Fibroblast of mammary gland (primary cell): Measurements from ENCODE around the gene SPATA20.

Experiments used
- DNase-seq: peaks from one replicate; pipeline ENCODE4 v3.0.0-alpha.2; 2010; ENCODE audit warnings: low read depth
- H3K4me3 ChIP-seq: 2 replicates; pipeline ENCODE4 v1.5.1; 2011; ENCODE audit warnings: low read depth, mild to moderate bottlenecking, low read length, moderate library complexity; ENCODE audit not compliant: control insufficient read depth
- TF ChIP-seq, protein P1 (sequence below): conservative IDR thresholded peaks from 2 replicates; pipeline ENCODE4 v1.5.1; 2011; ENCODE audit warnings: low read depth, low read length, inconsistent platforms; ENCODE audit not compliant: control insufficient read depth, insufficient read depth

The SPATA20 gene

DNA sequence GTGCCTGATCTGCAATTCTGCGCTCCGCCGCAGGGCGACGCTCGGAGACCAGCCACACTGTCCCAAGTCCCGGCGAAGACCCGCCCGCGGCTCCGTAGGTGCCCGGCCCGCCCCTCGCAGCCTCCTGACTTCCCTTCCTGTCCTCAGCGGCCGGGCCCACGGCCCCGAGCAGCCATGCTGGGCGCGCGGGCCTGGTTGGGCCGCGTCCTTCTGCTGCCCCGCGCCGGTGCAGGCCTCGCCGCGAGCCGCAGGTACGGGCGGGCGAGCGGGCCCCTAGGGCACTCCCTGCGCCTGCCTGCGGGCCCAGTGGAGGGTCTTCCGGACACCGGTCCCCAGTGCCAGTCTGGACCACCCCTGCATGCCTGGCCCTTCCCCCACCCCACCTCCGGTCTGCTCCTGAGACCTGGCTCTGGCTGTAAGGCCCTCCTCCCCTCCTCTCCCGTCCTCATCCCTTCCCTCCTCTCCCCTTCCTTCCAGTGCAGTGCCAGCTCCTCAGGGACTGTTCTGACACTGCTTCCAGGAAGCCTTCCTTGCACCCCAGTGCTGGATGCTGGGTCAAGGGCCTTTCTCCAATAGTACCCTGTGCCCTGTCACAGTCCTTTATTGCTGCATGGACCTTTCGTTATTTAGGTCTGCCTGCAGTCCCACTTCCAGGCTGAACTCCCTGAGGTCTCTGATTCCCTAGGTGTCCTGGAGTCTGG is at the start of gene SPATA20:
TSS of gene SPATA20 (plus strand) at position 140 of the 701 bp plus-strand sequence. CDS start at position 175, 35 bp downstream.
- DNase-seq: peak; percentile 84
- TF ChIP-seq, protein P1, sequence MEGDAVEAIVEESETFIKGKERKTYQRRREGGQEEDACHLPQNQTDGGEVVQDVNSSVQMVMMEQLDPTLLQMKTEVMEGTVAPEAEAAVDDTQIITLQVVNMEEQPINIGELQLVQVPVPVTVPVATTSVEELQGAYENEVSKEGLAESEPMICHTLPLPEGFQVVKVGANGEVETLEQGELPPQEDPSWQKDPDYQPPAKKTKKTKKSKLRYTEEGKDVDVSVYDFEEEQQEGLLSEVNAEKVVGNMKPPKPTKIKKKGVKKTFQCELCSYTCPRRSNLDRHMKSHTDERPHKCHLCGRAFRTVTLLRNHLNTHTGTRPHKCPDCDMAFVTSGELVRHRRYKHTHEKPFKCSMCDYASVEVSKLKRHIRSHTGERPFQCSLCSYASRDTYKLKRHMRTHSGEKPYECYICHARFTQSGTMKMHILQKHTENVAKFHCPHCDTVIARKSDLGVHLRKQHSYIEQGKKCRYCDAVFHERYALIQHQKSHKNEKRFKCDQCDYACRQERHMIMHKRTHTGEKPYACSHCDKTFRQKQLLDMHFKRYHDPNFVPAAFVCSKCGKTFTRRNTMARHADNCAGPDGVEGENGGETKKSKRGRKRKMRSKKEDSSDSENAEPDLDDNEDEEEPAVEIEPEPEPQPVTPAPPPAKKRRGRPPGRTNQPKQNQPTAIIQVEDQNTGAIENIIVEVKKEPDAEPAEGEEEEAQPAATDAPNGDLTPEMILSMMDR: peak; percentile 89
- H3K4me3 ChIP-seq: peak within 1 kb of the TSS; percentile 61

DNA sequence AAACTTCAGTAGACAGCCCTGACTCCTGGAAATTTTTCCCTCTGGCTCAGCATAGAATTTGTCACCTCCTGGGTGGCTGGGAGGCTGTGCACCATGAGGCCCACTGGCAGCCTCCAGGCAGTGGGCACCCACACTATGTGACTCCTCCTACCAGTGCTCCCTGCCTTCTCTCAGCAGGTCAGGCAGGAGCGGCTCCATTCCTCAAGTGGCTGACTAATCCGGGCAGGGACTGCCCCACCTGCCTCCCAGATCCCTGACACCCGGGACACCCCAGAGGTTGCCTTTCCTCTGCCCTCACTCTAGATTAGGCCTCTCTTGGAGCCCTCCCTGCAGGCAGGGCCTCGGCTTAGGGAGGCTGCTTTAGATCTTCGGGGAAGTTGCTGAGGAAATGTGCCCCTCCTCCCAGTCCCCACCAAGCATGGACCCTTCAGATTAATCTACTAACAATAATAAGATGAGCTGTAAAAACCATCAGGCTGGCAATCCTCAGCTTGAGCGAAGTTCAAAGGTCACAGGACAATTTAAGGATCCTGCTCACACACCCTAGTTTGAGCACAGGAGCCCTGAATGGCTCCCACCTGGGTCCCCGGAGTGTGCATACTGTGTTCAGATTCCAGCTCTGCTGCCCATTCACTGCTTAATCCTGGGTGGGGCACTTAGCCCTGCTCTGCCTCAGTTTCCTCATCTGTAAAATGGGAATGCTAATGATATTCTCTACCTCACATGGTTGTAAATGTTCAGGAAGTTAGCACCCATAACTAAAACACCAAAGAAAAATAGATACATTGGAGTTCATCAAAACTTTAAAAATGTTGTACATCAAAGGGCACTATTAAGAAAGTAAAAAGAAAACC is 48.7 kb upstream of the SPATA20 start:
- DNase-seq: no peak
- TF ChIP-seq, protein P1: no peak
- no peak overlapping the region for H3K4me3 ChIP-seq

DNA sequence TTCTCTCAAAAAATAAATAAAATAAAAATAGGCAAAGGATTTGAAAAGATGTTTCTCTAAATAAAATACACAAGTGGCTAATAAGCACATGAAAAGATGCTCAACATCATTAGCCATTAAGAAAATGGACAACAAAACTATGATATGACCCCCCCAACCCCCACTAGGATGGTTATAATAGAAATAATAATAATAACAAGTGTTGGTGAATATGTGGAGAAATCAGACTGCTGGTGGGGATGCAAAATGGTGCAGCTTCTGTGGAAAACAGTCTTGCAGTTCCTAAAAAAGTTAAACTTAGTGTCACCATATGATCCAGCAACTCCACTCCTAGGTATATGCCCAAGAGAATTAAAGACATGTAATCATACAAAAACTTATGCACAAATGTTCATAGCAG is 47.7 kb upstream of the SPATA20 start:
- no peak for DNase-seq

DNA sequence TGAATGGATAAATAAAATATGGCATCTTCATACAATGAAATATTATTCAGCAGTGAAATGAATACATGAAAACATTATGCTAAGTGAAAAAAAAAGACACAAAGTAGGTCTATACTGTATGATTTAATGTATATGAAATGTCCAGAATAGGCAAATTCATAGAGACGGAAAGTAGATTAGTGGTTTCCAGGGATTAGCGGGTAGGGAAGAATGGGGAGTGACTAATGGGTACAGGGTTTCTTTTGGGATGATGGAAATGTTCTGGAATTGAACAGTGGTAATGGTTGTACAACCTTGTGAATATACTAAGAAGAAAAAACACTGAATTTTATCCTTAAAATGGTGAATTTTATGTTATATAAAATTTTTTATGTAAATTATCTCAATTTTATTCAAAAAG is 47.3 kb upstream of the SPATA20 start:
- TF ChIP-seq, protein P1: no peak
- DNase-seq: no peak
- H3K4me3 ChIP-seq: no peak overlapping the region

More for the DNA sequence above, 47.7 kb upstream of the SPATA20 start:
- H3K4me3 ChIP-seq: no peak overlapping the region
- TF ChIP-seq, protein P1: no peak

DNA sequence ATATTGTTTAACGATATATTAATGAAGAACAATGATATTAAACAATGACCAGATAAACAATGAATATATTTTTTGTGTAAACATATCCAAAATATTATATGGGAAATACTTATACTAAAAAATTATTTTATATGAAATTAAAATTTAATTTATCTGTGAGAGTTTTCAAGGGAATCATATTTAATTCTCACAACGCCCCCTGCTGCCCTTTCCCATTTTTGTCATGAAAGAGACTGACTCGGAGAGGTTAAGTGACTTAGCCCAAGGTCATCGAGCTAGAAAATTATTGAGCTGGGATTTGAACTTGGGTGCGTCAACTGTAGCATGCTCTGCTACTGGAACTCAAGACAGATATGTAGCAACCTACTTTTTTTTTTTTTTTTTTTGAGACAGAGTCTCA is 45.9 kb upstream of the SPATA20 start:
- TF ChIP-seq, protein P1: peak; percentile 50
- no peak overlapping the region for H3K4me3 ChIP-seq
- DNase-seq: peak; percentile 58

DNA sequence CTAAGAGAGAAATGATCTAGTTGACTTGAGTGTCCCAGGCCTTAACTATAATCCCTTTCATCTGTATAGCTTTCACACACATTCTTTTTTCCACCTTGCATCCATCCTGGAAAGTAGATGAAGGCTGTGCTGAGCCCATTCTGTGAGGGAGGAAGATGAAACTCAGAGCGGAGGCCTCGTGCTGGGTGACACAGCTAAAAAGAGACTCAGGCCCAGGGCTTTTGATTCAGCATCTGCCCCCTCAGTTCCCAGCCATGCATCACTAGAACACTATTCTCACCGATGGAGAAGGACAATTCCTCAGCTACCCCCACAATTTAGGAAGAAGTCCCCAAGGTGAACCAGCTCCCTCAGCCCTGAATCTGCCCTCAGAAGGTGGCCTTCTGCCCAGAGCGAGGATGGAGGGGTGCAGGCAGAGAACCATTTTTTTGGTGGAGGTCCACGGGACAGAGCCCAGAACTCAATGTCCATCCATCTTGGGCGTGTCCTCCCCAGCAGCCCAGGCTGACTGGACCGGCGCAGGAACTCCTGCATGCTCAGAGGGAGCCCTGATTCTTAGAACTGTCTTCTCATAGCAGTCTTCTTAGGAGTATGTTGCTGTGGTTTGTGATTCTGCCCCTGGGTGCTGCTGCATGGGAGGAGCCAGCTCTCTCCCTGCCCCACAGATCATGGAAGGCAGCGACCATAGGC is 44.5 kb upstream of the SPATA20 start:
- DNase-seq: no peak
- TF ChIP-seq, protein P1: no peak
- no peak overlapping the region for H3K4me3 ChIP-seq
